Measurements from ENCODE around the gene GNB3.
A peak's percentile ranks its signal among the peaks of the same experiment; 100 is the strongest.

The GNB3 gene

DNA sequence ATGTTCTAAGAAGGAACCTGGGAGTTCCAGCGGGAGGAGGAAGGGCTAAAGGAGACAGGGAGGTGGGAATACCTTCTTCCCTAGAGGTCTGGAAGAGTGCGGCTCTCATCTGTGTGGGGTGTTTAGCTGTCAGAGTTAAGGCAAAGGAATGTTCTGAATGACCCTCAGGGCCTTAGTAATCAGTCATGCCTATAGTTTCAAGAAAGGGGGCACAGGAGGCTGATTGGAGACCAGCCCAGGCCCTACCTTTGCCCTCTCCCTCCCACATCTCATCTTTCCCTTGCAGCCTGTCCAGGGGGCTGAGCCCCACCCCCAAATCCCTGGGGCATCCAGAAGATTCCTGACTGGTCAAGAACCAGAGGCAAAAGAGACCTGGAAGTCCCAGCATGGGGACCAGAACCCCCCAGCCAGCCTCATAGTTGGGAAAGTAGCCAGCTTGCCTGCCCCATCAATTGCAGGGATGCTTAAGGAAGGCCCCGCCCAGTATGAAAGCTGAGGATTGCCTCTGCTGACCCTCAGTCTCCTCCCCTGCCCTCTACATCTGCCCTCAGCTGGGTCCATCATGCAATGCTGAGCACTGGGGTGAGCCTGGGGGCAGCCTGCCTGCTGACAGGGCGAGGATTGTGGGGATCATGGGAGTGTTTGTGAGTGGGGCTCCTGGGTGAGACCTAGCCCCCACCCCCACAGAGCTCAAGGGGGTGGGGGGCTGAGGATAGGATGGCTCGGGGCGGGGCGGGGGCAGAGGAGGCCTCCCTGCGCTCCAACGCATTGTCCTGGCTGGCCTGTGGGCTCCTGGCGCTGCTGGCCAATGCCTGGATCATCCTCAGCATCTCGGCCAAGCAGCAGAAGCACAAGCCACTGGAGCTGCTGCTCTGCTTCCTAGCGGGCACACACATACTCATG is 17.3 kb upstream of the GNB3 start:
- no peak overlapping the region for H3K4me3 ChIP-seq (ENCODE audit: low read length)
- TF ChIP-seq, protein P1, sequence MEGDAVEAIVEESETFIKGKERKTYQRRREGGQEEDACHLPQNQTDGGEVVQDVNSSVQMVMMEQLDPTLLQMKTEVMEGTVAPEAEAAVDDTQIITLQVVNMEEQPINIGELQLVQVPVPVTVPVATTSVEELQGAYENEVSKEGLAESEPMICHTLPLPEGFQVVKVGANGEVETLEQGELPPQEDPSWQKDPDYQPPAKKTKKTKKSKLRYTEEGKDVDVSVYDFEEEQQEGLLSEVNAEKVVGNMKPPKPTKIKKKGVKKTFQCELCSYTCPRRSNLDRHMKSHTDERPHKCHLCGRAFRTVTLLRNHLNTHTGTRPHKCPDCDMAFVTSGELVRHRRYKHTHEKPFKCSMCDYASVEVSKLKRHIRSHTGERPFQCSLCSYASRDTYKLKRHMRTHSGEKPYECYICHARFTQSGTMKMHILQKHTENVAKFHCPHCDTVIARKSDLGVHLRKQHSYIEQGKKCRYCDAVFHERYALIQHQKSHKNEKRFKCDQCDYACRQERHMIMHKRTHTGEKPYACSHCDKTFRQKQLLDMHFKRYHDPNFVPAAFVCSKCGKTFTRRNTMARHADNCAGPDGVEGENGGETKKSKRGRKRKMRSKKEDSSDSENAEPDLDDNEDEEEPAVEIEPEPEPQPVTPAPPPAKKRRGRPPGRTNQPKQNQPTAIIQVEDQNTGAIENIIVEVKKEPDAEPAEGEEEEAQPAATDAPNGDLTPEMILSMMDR (IDR thresholded peaks at IDR 0.05; ENCODE audit: insufficient read depth, low read depth, low read length, missing control alignments) = no peak
- no peak for DNase-seq (ENCODE audit: low read depth)

DNA sequence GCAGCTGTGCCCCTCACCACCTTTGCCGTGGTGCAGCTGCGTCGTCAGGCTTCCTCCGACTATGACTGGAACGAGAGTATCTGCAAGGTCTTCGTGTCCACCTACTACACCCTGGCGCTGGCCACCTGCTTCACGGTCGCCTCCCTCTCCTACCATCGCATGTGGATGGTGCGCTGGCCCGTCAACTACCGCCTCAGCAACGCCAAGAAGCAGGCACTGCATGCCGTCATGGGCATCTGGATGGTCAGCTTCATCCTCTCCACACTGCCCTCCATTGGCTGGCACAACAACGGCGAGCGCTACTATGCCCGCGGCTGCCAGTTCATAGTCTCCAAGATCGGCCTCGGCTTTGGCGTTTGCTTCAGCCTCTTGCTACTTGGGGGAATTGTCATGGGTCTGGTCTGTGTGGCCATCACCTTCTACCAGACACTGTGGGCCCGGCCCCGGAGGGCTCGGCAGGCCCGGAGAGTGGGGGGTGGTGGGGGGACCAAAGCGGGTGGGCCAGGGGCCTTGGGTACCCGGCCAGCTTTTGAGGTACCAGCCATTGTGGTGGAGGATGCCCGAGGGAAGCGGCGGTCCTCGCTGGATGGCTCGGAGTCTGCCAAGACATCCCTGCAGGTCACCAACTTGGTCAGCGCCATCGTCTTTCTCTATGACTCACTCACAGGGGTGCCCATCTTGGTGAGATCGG is 16.5 kb upstream of the GNB3 start:
- no peak for DNase-seq (ENCODE audit: low read depth)
- H3K4me3 ChIP-seq (ENCODE audit: low read length) = no peak overlapping the region
- TF ChIP-seq, protein P1 (IDR thresholded peaks at IDR 0.05; ENCODE audit: insufficient read depth, low read depth, low read length, missing control alignments) = no peak

DNA sequence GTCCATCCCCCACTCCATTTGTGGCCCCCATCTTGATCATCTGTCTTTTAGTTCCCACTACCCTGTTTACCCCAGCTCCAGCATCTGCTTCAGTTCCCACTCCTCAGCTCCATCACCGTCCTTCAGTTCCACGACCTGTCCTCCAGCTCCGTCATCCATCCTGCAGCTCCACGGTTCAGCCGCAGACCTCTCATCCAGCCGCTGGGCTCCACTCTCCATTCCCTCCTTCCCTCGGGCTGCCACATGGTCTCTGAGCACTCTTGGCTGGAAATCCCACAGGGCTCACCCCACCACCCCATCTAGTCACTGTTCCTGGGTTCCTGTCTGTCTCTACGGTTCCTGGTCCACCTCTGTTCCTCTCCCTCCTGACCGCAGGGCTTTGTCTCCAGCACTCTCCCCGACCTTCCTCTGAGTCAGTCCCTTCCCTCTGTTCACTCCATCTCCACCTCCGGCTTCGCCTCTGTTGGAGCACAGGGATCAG is 15.8 kb upstream of the GNB3 start:
- H3K4me3 ChIP-seq (ENCODE audit: low read length) = no peak overlapping the region
- peak; percentile 41 for DNase-seq (ENCODE audit: low read depth)
- TF ChIP-seq, protein P1 (IDR thresholded peaks at IDR 0.05; ENCODE audit: insufficient read depth, low read depth, low read length, missing control alignments) = no peak

DNA sequence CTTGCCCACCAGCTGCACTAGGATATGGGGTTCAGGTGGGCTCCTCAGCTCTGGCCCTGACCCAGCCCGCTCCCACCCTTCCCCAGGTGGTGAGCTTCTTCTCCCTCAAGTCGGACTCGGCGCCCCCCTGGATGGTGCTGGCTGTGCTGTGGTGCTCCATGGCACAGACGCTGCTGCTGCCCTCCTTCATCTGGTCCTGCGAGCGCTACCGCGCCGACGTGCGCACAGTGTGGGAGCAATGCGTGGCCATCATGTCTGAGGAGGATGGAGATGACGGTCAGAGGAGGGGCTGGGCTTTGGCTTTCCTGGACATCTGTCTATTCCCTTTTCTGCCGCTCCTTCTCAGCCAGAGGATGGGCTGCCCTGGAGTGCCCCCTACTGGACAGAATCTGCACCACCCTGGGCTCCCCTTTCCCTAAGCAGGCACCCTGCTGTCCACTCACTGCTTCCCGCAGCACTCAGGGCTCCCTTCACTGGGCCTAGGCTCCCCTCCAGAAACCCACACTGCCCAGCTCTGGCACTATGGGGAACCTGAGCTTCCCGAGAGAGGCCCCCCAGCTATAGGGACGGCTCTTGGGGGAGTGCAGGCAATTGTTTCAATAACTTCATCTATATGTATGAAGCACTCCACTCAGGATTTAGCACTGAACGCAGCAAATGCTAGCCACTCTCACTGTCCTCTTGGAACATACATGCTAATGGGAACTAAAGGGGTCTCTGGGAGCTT is 15.2 kb upstream of the GNB3 start:
- no peak overlapping the region for H3K4me3 ChIP-seq (ENCODE audit: low read length)
- peak; percentile 81 for DNase-seq (ENCODE audit: low read depth)
- TF ChIP-seq, protein P1 (IDR thresholded peaks at IDR 0.05; ENCODE audit: insufficient read depth, low read depth, low read length, missing control alignments) = peak; percentile 91

DNA sequence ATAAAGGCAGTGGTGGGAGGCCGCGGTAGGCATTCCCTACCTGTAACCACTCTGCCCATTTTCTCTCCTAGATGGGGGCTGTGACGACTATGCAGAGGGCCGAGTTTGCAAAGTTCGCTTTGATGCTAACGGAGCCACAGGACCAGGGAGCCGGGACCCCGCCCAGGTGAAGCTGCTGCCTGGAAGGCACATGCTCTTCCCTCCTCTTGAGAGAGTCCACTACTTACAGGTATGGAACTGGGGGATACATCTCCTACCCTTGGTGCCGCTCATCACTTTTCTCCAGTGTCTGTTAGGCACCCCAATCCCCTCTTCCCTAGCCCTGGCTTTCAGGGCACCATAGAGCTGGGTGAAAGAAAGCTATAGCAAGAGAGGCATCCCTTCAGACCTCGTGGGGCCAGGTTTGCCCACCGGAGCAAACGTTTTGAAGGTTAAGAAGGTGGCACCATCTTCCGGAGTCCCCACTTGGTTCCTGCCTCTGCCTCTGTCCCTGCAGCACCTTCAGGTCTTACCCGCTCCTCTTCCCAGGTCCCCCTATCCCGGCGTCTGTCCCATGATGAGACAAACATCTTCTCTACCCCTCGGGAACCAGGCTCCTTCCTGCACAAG is 14.5 kb upstream of the GNB3 start:
- TF ChIP-seq, protein P1 (IDR thresholded peaks at IDR 0.05; ENCODE audit: insufficient read depth, low read depth, low read length, missing control alignments) = no peak

DNA sequence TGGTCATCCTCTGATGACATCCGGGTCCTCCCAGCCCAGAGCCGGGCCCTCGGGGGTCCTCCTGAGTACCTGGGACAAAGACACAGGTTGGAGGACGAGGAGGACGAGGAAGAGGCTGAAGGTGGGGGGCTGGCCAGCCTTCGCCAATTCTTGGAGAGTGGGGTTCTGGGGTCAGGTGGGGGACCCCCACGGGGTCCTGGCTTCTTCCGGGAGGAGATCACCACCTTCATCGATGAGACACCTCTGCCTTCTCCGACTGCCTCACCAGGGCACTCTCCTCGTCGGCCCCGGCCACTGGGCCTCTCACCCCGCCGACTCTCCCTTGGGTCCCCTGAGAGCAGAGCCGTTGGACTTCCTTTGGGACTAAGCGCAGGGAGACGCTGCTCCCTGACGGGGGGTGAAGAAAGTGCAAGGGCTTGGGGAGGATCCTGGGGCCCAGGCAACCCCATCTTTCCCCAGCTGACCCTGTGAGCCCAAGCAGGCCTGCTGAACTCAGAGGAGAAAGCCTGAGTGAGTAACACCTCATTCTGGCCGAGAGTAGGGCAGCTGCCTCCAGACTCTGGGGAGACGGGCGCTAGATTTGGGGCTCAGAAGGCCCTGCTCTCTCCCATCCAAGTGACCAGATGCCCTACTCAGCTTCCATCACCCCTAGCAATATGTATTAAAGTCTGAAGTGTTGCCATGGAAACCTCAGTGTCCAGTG is 13.8 kb upstream of the GNB3 start:
- DNase-seq (ENCODE audit: low read depth) = no peak
- TF ChIP-seq, protein P1 (IDR thresholded peaks at IDR 0.05; ENCODE audit: insufficient read depth, low read depth, low read length, missing control alignments) = no peak
- no peak overlapping the region for H3K4me3 ChIP-seq (ENCODE audit: low read length)

More for the DNA sequence above, 14.5 kb upstream of the GNB3 start:
- no peak overlapping the region for H3K4me3 ChIP-seq (ENCODE audit: low read length)
- DNase-seq (ENCODE audit: low read depth) = no peak
